ENCODE results near the gene STAG1. TPM values are rescaled to one million over a fixed set of nuclear protein-coding genes. Genes with fewer than 3 reads are reported as not detected.
"Not testable (repeated sequence)": the region's sequence is repeated elsewhere in the genome, so short reads cannot be mapped to it uniquely, and the experiment has no call there.

The STAG1 gene
- total RNA-seq, 6 experiments from 2014 or later: 33.7 to 45.3 (median 43.8) TPM

GRCh38 chr3:136621628-136622027 is 130.6 kb downstream of the STAG1 start:
- Mint-ChIP-seq H3K27ac (no peak overlapping the region), H3K36me3 (ENCODE audit: low read depth) (0 out of 2 replicates have a peak, but pooled peaks cover 8% of the 10 kb centered on the region), H3K9me3 (no peaks in the 10 kb centered on the region)

GRCh38 chr3:136620436-136620835 is 131.7 kb downstream of the STAG1 start:
- peaks cover 24% of the 10 kb centered on the region for H3K4me1 Mint-ChIP-seq (ENCODE audit: low read depth)
- H3K9me3 Mint-ChIP-seq: no peaks in the 10 kb centered on the region

More at GRCh38 chr3:136621628-136622027, 130.6 kb downstream of the STAG1 start:
- H3K4me1 Mint-ChIP-seq (ENCODE audit: low read depth): peaks cover 23% of the 10 kb centered on the region
- TF ChIP-seq CTCF (IDR thresholded peaks at IDR 0.05): no peak
- DNase-seq: no peak
- H3K27me3 Mint-ChIP-seq (ENCODE audit: insufficient read depth): peaks cover 2% of the 10 kb centered on the region; the same call in 1 of the 2 replicates
- no peak overlapping the region for H3K4me3 Mint-ChIP-seq

GRCh38 chr3:136617969-136618525 is 134.1 kb downstream of the STAG1 start:
- not testable (repeated sequence) for H3K9me3 Mint-ChIP-seq; H3K27ac Mint-ChIP-seq; DNase-seq; H3K4me3 Mint-ChIP-seq; H3K27me3 Mint-ChIP-seq (ENCODE audit: insufficient read depth); H3K36me3 Mint-ChIP-seq (ENCODE audit: low read depth)
- peaks cover 12% of the 10 kb centered on the region; the same call in 1 of the 2 replicates for H3K4me1 Mint-ChIP-seq (ENCODE audit: low read depth)

More at GRCh38 chr3:136620436-136620835, 131.7 kb downstream of the STAG1 start:
- Mint-ChIP-seq H3K36me3 (ENCODE audit: low read depth) (0 out of 2 replicates have a peak, but pooled peaks cover 8% of the 10 kb centered on the region), H3K27me3 (ENCODE audit: insufficient read depth) (peaks cover 4% of the 10 kb centered on the region; the same call in 1 of the 2 replicates), H3K4me3 (no peak overlapping the region), H3K27ac (no peak overlapping the region)
- no peak for TF ChIP-seq CTCF (IDR thresholded peaks at IDR 0.05)
- DNase-seq: no peak

DNA sequence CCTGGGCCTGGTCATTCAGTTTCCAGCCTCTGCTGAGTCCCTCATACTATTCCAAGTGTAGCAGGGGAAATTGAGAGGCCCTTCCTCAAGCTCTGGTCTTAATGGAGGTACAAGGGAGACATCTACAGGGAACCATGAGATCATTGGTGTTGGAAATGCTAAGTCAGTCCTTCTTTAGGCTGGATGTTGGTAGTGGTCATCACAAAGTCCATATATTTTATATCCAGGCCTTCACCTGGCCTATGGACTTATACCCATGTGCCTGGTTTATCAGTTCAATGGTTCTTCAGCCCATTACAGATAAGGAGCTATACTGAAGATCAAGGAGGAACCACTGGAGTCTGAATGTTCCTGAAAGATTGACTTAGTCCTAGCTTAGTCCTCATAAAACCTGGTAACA is 135.0 kb downstream of the STAG1 start:
- DNase-seq: no peak
- peaks cover 18% of the 10 kb centered on the region; the same call in 1 of the 2 replicates for H3K4me1 Mint-ChIP-seq (ENCODE audit: low read depth)
- no peaks in the 10 kb centered on the region for H3K9me3 Mint-ChIP-seq
- peaks cover 4% of the 10 kb centered on the region; the same call in 1 of the 2 replicates for H3K27me3 Mint-ChIP-seq (ENCODE audit: insufficient read depth)
- H3K36me3 Mint-ChIP-seq (ENCODE audit: low read depth): 0 out of 2 replicates have a peak, but pooled peaks cover 4% of the 10 kb centered on the region
- no peak for TF ChIP-seq CTCF (IDR thresholded peaks at IDR 0.05)
- H3K4me3 Mint-ChIP-seq: no peak overlapping the region
- no peak overlapping the region for H3K27ac Mint-ChIP-seq

DNA sequence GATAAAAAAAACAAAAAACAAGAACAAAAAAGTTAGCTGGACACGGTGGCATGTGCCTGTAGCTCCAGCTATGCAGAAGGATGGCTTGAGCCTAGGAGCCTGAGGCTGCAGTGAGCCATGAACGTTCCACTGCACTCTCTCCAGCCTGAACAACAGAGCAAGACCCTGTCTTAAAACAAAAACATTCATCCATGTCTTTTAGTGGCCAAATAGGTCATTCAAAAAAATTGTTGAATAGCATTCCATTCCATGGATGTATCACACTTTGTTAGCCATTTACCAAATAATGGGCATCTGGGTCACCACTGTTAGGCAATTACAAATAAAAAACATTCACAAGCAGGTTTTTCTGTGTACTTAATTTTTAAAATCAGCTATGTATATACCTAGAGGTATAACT is 139.7 kb downstream of the STAG1 start:
- H3K36me3 Mint-ChIP-seq (ENCODE audit: low read depth): peaks cover 9% of the 10 kb centered on the region; the same call in 1 of the 2 replicates
- no peak for TF ChIP-seq CTCF (IDR thresholded peaks at IDR 0.05)
- H3K4me3 Mint-ChIP-seq: no peak overlapping the region
- peaks cover 16% of the 10 kb centered on the region; the same call in 1 of the 2 replicates for H3K4me1 Mint-ChIP-seq (ENCODE audit: low read depth)
- DNase-seq: peak; percentile 61
- H3K9me3 Mint-ChIP-seq: no peaks in the 10 kb centered on the region
- no peak overlapping the region for H3K27ac Mint-ChIP-seq
- peaks cover 6% of the 10 kb centered on the region for H3K27me3 Mint-ChIP-seq (ENCODE audit: insufficient read depth)

DNA sequence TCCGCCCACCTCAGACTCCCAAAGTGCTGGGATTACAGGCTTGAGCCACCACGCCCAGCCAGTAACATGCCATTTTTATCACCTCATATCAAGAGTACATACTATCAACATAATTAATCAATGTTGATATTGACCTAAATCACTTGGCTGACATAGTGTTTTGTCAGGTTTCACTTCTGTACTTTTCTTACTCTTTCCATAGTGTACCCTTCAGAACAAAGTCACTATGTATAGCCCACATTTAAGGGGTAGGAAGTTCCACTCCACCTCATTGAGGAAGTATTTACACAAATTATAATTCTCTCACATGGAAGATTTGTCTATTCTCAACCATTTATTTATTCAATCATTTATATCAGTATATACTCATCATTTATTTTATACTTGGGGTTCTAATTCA is 145.2 kb downstream of the STAG1 start:
- Mint-ChIP-seq H3K36me3 (ENCODE audit: low read depth) (peaks cover 34% of the 10 kb centered on the region), H3K9me3 (no peaks in the 10 kb centered on the region), H3K4me1 (ENCODE audit: low read depth) (peaks cover 21% of the 10 kb centered on the region), H3K27me3 (ENCODE audit: insufficient read depth) (peaks cover 2% of the 10 kb centered on the region; the same call in 1 of the 2 replicates), H3K27ac (no peak overlapping the region), H3K4me3 (no peak overlapping the region)
- no peak for DNase-seq
- no peak for TF ChIP-seq CTCF (IDR thresholded peaks at IDR 0.05)

GRCh38 chr3:136606216-136606615 is 146.0 kb downstream of the STAG1 start:
- peaks cover 20% of the 10 kb centered on the region for H3K4me1 Mint-ChIP-seq (ENCODE audit: low read depth)
- H3K4me3 Mint-ChIP-seq: not testable (repeated sequence)

More at GRCh38 chr3:136606216-136606615, 146.0 kb downstream of the STAG1 start:
- not testable (repeated sequence) for DNase-seq; H3K27me3 Mint-ChIP-seq (ENCODE audit: insufficient read depth); H3K9me3 Mint-ChIP-seq; H3K27ac Mint-ChIP-seq
- peaks cover 39% of the 10 kb centered on the region for H3K36me3 Mint-ChIP-seq (ENCODE audit: low read depth)

Measured in HFFc6 (cell line).